ENCODE measurements around the gene ZSWIM3. TPM values are rescaled to one million over a fixed set of nuclear protein-coding genes. Genes with fewer than 3 reads are reported as not detected.

The ZSWIM3 gene
- total and polyA plus RNA-seq, 3 donors from 2014 or later, result 8.0 to 12.8 (median 9.3) TPM

DNA sequence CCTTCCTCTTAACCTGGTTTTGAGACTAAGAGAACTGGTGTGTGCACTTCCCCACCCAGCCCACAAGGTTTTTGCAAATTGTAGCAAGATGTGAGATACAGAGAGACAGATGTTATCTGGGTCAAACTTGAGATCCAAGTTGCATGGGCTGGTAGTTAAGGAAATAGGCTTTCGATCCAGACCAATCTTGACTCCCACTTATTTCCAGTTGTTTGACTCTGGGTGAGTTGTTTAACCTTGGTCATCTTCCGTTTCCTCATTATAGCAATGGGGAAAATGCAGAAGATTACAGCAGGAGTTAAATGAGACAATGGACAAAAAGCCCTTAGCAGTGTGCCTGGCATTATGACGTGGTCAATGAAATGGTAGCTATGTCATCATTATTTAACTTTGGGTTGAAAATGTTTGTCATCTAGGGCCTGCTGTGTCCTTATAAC is 22.1 kb upstream of the ZSWIM3 start:
- WGBS, 2 donors, result 31 to 47% methylated on average over 3 of the region's 3 CpGs
- Histone ChIP-seq H3K4me3 (no peak overlapping the region), H3K4me1 (peaks cover 27% of the 10 kb centered on the region), H3K36me3 (ENCODE audit: low read depth, missing control alignments) (no peaks in the 10 kb centered on the region), H3K27me3 (no peaks in the 10 kb centered on the region), H3K9me3 (no peaks in the 10 kb centered on the region), H3K27ac (peak overlapping the region in 1 of 2 donors; percentile 95)
- DNase-seq, result no peak
- intact Hi-C loops (cut with DNase I; ENCODE audit: low total_unique reads), result no loop called here
- TF ChIP-seq POLR2A (IDR thresholded peaks at IDR 0.05), result no peak
- TF ChIP-seq, protein P1, sequence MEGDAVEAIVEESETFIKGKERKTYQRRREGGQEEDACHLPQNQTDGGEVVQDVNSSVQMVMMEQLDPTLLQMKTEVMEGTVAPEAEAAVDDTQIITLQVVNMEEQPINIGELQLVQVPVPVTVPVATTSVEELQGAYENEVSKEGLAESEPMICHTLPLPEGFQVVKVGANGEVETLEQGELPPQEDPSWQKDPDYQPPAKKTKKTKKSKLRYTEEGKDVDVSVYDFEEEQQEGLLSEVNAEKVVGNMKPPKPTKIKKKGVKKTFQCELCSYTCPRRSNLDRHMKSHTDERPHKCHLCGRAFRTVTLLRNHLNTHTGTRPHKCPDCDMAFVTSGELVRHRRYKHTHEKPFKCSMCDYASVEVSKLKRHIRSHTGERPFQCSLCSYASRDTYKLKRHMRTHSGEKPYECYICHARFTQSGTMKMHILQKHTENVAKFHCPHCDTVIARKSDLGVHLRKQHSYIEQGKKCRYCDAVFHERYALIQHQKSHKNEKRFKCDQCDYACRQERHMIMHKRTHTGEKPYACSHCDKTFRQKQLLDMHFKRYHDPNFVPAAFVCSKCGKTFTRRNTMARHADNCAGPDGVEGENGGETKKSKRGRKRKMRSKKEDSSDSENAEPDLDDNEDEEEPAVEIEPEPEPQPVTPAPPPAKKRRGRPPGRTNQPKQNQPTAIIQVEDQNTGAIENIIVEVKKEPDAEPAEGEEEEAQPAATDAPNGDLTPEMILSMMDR (IDR thresholded peaks at IDR 0.05), result peak in 1 of 3 experiments; percentile 8

DNA sequence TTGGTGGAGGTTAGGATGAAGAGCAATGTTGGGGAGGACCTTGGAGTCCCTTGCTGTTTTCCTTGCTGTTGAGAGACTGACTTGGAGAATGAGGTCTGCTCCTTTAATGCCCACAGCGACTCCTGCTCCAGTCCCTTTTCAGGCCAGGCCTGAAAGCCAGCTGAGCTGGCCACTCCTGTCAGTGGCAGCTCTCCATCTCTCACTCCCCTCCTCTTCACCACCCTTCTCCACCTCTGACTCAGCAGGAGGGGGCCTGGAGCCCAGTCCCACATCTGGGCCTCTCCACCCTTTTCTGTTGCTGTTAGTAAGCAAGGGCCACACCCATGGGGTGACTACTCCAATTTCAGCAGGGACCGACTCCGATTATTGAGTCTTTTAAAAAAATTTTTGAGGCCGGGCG is 21.6 kb upstream of the ZSWIM3 start:
- Histone ChIP-seq H3K27ac (peak overlapping the region in 1 of 2 donors; percentile 95), H3K27me3 (no peaks in the 10 kb centered on the region), H3K9me3 (no peaks in the 10 kb centered on the region), H3K4me3 (no peak overlapping the region), H3K4me1 (peaks cover 27% of the 10 kb centered on the region), H3K36me3 (ENCODE audit: low read depth, missing control alignments) (no peaks in the 10 kb centered on the region)
- 69 to 82% methylated on average over 5 of the region's 5 CpGs for WGBS, 2 donors
- TF ChIP-seq POLR2A (IDR thresholded peaks at IDR 0.05), result no peak
- TF ChIP-seq, protein P1 (IDR thresholded peaks at IDR 0.05), result no peak
- DNase-seq, result peak; percentile 42
- intact Hi-C loops (cut with DNase I; ENCODE audit: low total_unique reads), result no loop called here

DNA sequence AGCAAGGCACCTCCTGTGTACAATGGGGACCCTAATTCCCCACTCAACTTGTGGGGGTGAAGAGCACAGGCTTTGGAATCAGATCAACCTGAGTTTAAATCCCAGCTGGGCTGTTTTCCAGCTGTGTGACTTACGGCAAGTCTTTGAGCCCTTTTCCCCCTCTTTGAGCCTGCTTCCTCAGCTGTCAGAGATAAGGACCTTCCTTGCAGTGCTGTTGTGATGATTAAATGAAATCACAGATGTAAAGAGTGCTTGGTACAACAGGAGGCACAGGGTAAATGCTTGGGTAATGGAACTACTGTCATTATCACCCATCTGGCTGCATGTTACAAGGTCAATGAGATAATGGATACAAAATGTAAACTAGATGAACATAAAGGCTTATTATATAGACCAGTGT is 20.6 kb upstream of the ZSWIM3 start:
- no peak for TF ChIP-seq POLR2A (IDR thresholded peaks at IDR 0.05)
- TF ChIP-seq, protein P1 (IDR thresholded peaks at IDR 0.05), result no peak
- Histone ChIP-seq H3K4me1 (peaks cover 29% of the 10 kb centered on the region), H3K27me3 (no peaks in the 10 kb centered on the region), H3K4me3 (no peak overlapping the region), H3K36me3 (ENCODE audit: low read depth, missing control alignments) (no peaks in the 10 kb centered on the region), H3K27ac (no peak overlapping the region), H3K9me3 (no peaks in the 10 kb centered on the region)
- 28% methylated on average over 1 of the region's 1 CpG; no CpG with 5 or more reads in 1 of the 2 donors for WGBS, 2 donors
- intact Hi-C loops (cut with DNase I; ENCODE audit: low total_unique reads), result no loop called here
- DNase-seq, result no peak

DNA sequence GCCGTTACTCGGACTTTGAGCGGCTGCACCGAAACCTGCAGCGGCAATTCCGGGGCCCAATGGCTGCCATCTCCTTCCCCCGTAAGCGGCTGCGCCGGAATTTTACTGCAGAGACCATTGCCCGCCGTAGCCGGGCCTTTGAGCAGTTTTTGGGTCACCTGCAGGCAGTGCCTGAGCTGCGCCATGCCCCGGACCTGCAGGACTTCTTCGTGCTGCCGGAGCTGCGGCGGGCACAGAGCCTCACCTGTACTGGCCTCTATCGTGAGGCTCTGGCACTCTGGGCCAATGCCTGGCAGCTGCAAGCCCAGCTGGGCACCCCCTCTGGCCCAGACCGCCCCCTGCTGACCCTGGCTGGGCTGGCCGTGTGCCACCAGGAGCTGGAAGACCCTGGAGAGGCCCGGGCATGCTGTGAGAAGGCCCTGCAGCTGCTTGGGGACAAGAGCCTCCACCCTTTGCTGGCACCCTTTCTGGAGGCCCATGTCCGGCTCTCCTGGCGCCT is 16.7 kb upstream of the ZSWIM3 start:
- no peak overlapping the region for H3K27ac ChIP-seq
- intact Hi-C loops (cut with DNase I; ENCODE audit: low total_unique reads), result no loop called here
- TF ChIP-seq POLR2A (IDR thresholded peaks at IDR 0.05), result no peak
- TF ChIP-seq, protein P1 (IDR thresholded peaks at IDR 0.05), result no peak
- no peak overlapping the region for H3K4me3 ChIP-seq
- 83 to 90% methylated on average over 13 to 15 of the region's 25 CpGs for WGBS, 2 donors
- no peaks in the 10 kb centered on the region for H3K27me3 ChIP-seq
- peaks cover 21% of the 10 kb centered on the region for H3K4me1 ChIP-seq
- DNase-seq, result no peak
- no peaks in the 10 kb centered on the region for H3K9me3 ChIP-seq
- no peaks in the 10 kb centered on the region for H3K36me3 ChIP-seq (ENCODE audit: low read depth, missing control alignments)

Data from testis (tissue), 3 donors.